Islet of Langerhans (tissue), 1 donor: ENCODE data around the gene TMEM117.
A peak's percentile ranks its signal among the peaks of the same experiment; 100 is the strongest.

Source experiments
- FAIRE-seq: peaks from one replicate; lab custom pipeline; 2011; peaks lifted over from hg19 to GRCh38; lab: Jason Lieb, UNC

The TMEM117 gene

DNA sequence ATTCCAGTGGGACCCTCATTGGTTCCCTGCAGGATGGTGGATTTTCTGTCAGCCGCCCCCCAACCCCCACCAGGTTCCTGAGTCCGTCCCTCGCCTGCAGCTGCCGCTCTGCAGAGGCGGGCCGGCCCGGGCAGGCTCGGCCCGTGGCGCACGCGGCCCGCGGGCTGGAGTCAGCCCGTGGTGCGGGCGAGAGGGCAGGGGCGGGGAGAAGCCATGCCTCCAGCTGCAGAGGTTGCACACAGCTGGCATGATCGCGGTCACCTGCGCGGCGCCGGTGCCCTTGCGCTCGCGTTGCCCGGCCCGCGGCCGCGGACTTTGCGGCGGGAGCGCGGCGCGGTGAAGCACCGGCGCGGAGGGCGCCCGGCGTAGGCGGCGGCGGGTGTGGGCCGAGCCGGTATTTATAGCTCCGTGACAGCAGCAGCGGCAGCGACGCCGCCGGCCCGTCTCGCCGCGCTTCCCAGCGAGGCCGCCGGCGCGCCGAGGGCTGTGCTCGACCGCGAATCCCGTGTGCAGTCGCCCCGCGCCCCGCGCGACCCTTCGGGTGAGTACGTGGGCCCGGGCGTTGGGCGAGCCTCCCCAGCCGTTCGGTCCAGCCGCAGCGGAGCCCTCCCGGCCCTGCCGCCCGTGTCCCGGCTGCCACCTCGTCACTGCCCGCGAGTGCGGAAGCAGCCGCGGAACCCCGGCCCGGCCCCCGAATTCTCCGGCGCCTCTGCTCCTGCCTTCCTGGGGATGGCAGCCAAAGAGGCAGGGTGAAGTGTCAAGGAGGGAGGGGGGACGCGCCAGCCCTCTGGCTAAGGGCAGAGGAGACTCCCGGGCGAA is at the start of gene TMEM117:
TSS of gene TMEM117 (plus strand) at position 426 of the 819 bp plus-strand sequence.
- no peak for FAIRE-seq

DNA sequence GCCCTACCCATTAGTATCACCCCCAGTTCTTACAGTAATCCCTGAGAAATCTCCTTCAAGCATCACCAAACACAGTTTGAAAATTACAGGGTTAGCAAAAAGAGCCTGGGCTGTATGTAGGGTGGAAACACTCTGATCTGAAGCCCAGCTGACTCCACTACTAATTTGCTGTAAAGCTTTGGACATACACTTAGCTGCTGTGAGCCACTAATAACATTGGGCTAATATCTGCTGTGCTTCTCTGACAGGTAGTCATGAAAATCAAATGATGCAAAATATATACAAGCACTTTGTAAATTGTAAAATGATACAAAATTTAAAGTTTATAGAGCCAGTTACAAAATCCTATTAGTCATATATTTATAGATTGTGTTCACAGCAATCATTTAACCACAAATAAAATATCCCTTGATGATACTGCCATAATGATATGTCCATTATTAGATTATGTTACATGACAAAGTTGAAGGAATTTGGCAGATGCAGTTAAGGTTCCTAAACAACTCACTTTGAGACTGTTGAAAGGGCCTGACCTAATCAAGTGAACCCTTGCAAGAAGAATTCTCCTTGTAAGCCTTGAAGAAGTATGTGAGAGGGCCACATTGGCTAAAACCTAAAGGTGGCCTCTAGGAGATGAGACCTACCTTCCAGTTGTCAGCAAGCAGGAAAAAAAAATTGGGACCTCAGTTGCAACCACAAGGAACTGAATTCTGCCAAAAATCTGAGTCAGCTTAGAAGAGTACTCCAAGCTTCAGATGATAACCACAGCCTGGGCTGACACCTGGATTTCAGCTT is 48.8 kb upstream of the TMEM117 start:
- no peak for FAIRE-seq

DNA sequence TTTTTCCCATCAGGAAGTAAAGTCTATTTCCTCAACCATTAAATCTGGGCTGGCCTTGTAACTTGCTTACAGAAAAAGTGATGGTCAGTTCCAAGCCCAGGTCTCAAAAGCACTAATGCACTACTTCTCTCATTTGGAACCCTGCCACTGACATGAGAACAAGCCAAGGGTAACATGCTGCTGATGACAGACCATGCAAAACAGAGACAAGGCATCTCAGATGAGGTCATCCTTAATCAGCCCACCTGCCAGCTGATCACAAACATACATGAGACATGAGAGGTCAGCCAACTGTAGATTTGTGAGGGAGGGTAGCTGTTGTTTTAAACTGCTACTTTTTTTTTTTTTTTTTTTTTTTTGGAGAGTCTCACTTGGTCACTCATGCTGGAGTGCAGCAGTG is 45.9 kb upstream of the TMEM117 start:
- FAIRE-seq, result peak; percentile 88

DNA sequence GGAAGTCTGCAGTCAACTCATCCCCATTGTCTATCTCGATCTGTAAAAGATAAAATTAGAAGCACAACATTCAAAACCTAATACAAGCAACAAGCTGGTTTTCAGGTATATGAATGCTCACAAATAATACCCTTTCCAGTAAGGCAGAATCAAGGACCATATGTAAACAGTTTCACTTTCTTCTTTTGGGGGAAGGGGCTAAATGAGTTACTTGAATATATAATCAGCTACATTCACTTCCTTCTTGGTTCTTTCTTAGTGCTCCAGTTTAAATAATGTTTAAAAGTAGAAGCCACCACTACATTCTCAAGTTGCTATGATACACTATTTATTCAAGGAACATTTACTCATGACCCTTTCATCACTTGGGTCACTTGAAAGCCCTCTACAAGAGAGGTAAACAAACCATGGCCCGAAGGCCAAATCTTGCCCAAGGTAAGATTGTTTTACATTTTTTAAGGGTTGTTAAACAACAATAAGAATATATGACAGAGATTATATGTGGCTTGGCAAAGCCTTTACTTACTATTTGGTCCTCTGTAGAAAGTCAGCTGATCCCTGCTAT is 40.1 kb upstream of the TMEM117 start:
- FAIRE-seq, result no peak

DNA sequence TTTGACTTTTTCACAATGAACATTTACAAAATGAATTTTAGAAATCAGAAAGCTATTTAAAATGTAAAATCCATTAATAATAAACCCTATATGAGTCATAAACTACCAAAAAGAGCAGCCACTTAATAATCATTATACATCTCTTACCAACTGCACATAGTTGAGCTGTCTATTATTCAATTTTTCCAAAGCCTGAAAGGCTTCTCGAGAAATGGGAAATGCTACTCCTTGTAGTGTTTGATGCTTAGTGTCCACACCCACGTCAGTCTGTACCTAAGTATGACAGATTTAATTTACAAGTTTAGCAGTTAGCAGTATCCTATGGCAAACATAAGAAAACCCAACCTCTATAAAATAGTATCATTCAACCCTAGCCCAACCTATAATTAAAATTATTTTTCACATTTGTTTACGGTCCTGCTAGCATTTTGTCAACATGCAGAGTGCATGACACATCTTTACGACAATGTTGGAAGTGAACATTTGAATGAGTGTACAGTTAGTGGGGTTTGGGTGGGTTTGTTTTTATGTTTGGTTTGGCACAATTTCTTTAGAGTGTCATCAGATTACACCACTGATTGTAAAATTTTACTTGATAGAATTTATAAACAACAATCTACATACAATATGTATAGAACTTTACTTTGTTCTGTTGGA is 38.2 kb upstream of the TMEM117 start:
- FAIRE-seq, result no peak

DNA sequence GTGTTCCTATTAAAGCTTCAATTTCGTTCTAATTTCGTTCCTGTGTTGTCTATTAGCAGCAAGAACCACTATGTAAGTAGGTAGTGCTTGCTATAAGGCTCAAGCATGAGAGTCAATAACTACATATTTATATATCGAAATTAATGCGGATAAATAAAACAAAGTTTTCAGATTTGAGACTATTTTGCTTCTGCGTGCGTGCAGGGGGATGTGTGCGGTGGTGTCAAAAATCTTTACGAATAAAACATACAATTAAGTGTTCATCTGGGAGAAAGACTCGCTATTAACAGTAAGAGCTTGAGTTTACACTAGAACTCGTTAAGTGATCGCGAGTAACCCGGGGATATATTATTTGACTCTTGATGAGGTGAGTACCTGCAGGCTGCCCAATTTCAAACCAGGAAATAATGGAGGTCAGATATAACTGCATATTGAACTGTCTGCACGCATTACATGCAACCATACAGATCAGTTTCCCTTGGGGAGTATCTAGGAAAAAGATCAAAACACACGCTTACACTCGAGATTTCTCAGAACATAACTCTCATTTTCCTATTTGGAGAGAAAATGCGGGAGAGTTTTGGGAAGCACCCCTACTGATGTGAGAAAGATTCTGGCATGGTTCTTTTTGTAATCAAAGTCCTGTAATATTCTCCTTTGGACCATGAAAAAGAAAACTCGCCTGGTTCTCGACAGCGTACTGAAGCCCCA is 30.6 kb upstream of the TMEM117 start:
- FAIRE-seq, result peak; percentile 43

DNA sequence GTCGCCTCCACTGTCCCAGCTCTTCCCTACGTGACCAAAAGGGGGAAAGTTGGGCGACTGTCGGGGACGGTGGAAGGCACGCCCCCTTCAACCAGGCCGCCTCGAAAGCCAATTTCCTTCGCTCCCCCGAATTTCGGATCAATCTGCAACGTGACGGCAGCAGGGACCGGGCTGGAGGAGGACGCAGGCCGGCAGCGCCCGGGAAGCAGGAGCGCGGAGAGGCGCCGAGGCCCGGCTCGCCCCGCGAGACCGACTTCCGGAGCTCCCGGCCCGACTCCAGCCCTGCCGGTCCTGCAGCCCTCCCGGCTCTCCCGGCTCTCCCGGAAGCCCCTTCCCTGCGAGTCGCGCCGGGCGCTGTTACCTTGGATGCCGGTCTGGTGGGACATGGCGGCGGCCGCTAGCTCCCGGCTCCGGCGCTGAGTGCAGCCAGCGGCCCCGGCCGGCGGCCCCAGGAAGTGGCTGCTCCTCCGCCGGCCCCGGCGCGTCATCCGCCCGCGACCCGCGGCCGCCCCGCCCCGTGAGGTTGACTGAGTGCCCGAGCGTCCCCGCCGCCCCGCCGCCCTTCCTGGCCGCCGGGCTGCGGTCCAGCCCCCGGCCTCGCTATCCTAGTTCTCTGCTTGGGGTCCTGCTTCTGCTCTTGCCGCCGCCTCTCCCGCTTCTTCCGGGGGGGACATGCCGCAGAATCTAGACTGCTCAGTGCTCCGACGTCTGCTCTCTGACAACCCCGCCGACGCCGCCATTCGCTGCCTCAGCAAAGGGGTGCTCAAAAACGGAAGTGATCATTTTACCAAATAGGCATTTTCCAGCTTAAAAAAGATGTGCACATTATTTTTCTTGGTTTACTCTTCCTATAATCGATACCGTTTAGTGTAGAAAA is 29.8 kb upstream of the TMEM117 start, which contains the start of gene TWF1:
TSS of gene TWF1 (minus strand) at position 458 of the 877 bp plus-strand sequence. CDS start at position 386, 72 bp downstream.
- no peak for FAIRE-seq

DNA sequence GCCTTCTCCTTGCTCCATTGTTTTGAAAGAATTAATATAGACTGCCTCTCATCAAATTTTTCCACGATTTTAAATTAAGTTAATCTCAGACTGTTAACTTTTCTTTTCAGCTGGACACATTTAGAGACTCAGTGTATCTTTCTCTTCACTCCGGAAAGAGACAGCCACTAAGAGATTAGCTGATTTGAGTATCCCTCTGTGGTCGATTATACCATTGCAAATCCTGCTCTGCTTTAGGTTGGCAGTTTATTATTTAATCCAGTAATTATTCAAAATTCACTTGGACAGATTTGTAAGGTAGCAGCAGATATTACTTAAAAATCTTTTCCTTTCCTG is 29.2 kb upstream of the TMEM117 start:
- FAIRE-seq, result peak; percentile 71

DNA sequence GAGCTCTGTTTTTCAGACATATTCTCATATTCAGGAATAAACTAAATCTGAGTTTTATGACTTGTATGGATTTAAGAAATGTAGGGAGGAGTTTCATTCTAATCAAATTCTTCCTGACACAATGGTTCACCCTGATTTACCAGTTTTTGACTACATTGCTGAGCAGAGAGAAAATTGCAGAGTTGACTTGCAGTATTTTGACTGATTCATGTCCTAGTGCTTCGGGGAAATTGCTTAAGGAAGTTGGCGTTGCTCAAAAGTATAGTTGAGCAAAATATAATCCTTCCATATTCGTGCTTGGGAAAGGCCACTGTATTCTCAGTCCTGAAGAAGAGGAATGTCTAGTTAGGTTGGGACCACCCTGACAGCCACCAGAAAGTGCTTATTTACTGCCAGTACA is 28.5 kb upstream of the TMEM117 start:
- no peak for FAIRE-seq

DNA sequence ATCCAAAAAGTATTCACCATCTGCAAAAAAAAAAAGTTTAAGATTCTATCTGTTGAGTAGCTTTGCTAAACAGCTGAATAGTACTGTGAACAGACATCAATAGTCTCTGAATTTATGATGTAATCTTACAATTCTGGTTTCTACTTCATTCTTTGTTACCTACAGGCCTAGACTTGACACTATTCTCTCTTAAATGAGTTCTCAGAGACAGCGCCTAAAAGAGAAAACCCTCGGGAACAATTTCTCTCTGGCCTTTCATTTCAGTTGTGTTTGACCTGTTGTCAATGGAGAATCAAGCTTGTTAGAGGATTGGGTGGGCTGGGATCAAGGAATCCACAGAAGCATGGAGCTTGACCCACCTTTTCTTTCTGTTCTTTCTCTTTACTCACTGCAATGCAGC is 23.8 kb upstream of the TMEM117 start:
- FAIRE-seq, result no peak

DNA sequence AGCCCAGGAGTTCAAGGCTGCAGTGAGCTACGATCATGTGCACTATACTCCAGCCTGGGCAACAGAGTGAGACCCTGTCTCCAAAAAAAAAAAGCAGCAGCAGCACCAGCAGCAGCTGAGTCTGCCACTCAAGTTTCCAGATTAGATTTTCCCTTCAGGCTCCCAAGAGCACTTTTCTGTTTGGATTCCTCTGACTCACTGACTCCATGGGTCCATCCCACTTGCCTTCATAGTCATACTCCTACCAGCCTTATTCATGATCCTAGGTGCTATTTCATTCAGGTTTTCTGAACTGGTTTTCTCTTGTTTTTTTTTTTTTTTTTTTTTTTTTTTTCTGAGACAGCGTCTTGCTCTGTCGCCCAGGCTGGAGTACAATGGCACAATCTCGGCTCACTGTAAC is 23.0 kb upstream of the TMEM117 start:
- FAIRE-seq, result no peak

DNA sequence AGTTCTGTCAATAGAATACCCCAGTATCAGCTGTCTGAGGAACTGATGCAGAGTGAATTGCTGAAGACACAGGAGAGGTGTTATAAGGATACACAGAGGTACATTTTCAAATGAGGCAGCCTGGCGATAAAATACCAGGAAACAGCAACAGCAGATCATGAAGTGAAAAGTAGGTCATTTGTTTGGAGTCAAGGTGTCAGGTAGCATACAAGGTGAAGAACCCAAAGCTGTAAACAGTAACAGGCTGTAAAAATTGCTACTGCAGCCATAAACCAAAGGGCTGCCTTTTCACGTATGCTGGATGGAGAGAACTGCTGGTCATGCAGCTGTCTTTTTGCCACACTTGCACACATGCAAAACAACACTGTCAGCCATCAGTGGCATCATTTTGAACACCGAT is 20.5 kb upstream of the TMEM117 start:
- FAIRE-seq, result no peak

DNA sequence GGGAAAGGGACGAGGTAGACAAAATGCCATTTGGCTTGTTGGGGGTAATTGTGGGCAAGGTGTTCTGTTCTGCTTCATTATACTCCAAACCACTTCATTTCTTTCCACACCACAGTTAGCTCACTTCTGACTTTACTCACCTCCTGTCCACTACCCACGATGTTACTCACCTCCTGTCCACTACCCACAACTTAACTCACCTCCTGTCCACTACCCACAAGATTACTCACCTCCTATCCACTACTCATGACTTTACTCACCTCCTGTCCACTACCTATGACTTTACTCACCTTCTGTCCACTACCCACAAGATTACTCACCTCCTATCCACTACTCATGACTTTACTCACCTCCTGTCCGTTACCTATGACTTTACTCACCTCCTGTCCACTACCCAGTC is 19.7 kb upstream of the TMEM117 start:
- no peak for FAIRE-seq

DNA sequence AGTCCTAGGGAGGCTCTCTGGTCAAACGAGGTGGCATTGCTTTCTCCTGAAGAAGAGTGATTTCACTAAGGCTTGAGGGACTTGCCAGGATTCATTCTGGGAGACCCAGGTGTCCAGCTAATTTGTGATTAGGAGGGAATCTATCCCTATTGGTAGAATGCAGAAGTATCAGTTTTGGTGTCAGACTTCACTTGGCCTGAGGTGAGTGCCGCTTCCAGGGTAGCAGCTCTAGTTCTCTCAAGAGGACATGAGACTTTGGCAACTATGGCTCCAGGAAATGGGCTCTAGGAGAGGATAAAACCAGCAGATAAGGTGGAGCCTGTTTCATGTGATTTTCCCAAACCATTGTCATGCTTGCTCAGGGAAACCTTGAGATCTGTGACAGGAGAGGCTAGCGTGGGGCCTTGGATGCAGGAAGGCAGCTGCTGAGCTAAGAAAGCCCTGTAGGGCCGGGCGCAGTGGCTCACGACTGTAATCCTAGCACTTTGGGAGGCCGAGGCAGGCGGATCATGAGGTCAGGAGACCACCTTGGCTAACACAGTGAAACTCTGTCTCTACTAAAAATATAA is 11.6 kb upstream of the TMEM117 start:
- FAIRE-seq, result no peak

DNA sequence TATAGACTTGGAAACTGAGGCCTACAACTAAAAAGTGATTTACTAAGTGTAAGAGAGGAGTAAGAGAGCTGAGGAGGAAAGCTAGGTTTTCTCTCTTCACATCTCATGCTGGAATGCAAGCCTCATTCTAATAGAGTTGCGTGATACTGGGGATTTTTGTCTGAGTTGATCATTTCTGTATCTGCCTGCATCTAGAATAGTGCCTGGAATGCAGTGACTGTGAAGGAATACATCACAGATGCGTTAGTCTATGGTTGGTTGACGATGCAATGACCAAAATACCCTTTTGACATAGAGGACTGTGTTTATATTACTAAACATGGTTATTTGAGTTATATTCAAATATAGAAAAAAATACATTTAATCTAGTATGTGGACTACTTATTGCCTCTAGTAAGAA is 9.2 kb upstream of the TMEM117 start:
- no peak for FAIRE-seq

DNA sequence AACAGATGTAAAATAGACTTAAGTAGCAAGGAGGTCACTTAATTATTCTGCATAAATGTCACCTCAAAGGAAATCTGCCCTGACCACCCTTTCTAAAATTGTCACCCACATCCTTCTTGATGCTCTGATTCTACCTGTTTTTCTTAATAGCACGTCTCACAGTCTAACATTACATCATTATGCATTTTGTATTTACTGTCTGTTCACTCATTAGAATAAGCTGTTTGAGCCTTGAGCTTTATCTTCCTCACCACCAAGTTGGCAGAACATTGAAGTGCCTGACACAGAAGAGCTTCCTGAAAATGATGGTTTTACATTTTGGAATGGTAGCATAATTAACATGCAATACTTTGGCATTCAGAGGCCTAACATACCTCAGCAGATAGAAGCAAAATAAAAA is 8.8 kb upstream of the TMEM117 start:
- no peak for FAIRE-seq

DNA sequence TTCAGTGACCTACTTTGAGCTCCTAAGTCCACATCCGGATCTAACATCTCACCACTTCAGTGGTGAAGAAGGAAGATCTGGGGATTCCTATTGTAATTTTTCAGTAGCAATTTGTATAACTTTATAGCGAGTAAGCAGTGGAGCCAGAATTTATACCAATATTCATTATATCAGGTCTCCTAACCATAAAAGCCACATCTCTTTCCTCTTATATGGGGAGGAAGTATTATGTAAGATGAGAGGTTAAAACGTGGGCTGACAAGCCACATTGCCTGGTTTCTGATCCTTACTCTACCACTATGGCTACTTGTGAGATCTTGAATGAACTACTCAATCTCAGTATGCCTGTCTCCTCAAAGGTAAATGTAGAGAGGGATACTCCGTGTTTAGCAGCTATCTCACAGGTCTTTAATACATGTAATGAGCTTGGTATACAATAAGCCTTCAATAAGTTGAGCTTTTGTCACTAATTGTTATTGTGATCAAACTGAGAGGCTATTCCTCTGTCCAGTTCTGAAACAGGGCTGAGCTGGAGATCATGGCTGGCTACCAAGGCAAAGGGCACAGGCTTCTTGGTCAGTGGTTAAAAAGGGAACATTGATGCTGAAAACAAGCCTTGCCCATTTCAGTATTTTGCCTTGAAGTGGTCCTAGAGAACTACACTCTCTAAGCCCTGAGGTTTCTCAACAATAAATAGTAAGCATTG is 3.3 kb upstream of the TMEM117 start:
- FAIRE-seq, result no peak

DNA sequence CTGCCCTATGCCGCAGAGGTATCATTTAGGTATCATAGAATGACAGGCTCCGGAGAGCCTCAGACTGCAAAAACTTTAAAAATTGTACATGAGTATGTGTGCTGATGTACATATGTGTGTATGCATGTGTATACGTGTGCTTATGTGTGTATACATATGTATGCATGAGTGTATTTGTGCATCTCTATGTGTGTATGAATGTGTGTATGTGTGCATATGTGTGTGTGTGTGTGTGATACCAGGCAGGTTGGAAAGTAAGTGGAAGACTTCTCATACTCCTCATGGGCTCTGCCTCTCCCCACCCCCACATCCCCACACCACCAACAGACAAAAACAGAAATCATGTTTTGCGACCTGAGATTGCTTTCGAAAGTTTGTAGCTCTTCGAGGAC is 621 bp upstream of the TMEM117 start:
- no peak for FAIRE-seq

DNA sequence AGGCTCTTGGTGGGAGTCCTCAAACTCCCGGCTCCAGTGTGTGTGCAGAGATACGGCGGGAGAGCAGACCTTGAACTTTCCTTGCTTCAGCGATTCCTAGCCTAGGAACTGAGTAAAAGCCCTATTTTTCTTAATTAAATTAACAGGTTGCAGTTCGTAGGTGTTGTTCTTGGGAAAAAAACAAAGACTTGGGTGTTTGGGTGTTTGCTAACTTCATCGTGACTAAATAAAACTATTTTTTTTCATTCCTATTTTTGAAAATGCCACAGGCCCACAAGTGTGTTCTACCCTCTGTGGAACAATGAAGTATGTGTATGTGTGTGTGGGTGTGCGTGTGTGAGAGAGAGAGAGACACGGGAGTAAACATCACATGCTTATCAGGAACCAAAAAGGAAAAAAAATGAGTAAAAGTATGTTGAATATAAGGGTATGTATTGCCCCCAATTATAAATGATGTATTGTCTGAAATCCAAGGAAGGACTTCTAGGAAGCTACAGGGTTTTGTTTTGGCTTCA is 651 bp downstream of the TMEM117 start:
- no peak for FAIRE-seq

DNA sequence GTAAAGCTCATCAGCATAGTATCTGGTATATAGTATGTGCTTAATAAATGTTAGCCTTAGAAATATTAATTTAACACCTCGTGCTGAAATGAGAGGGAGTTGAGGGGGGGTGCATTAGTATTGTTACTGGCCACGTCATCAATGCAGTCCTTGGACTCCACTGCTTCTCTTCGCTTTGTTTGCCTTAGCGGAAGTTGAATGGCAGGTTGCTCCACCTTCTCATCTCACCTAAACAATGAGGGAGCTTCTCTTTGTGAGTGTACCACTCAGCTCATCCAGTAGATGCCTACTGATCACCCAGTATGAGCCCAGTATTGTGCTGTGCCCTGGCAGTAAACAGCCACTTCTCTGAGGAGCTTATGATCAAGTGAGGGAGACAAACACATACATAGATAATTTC is 4.5 kb downstream of the TMEM117 start:
- no peak for FAIRE-seq
